Astrocyte of the spinal cord (primary cell): ENCODE results near the gene PKM.

Source experiments
- DNase-seq: peaks from one replicate; pipeline ENCODE4 v3.0.0; 2011; ENCODE audit warnings: low read depth, low spot score
- H3K4me3 ChIP-seq: 2 replicates; pipeline ENCODE4 v1.5.1; 2011; ENCODE audit warnings: low read depth, mild to moderate bottlenecking, low read length, moderate library complexity
- in situ Hi-C: cut with HindIII; loops from 2 replicates; pipeline ENCODE4 v1.10.0; 2017; ENCODE audit warnings: low sequenced_read_pairs
- TF ChIP-seq, protein P1 (sequence below): IDR thresholded peaks from 2 replicates; pipeline ENCODE4 v1.5.1; 2012; ENCODE audit warnings: low read depth, mild to moderate bottlenecking, low read length, inconsistent platforms

PKM gene

DNA sequence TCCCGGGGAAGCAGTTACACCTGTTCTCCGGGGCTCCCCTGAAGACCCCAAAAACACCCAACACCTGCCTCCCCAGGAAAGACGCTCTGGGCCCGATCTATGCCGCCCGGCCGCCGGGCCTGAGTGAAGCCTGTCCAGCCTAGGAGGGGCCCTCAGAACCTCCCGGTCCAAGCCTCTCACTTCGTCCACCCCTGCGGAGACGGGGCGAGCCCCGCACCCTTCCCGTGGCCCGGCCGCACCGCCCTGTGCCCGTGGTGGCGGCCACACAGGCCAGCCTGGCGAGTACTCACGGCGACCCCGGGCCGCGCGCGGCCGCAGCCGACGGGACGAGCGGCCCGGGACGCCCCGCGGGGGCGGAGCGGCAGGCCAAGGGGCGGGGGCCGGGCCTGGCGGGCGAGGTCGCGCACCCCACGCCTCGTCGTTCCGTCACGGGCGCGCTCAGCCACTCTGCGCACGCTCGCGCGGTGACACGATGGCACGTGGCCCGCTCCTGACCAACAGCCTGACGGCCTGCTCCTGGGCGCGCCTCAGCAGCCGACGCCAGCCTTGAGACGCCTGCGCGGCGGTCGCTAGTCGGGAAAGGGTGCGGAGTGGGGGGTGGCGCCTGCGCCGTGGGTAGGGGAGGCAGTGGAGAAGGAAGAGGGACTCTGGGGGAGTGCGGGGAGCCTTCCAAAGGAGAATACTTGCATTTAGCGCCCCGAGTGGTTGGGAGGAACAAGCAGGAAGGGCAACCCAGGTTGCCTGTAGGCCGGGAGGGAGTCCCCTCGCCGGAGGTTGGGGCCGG, 41.4 kb upstream of the PKM start, which contains the start of gene PARP6:
PARP6 (minus strand) TSS at position 342 of the 784 bp plus-strand sequence. CDS start 5,077 bp downstream, outside the sequence.
- DNase-seq: peak; percentile 99
- TF ChIP-seq, protein P1, sequence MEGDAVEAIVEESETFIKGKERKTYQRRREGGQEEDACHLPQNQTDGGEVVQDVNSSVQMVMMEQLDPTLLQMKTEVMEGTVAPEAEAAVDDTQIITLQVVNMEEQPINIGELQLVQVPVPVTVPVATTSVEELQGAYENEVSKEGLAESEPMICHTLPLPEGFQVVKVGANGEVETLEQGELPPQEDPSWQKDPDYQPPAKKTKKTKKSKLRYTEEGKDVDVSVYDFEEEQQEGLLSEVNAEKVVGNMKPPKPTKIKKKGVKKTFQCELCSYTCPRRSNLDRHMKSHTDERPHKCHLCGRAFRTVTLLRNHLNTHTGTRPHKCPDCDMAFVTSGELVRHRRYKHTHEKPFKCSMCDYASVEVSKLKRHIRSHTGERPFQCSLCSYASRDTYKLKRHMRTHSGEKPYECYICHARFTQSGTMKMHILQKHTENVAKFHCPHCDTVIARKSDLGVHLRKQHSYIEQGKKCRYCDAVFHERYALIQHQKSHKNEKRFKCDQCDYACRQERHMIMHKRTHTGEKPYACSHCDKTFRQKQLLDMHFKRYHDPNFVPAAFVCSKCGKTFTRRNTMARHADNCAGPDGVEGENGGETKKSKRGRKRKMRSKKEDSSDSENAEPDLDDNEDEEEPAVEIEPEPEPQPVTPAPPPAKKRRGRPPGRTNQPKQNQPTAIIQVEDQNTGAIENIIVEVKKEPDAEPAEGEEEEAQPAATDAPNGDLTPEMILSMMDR: peak; percentile 72
- in situ Hi-C loops: no loop called here
- H3K4me3 ChIP-seq: peak within 1 kb of the TSS; percentile 82

DNA sequence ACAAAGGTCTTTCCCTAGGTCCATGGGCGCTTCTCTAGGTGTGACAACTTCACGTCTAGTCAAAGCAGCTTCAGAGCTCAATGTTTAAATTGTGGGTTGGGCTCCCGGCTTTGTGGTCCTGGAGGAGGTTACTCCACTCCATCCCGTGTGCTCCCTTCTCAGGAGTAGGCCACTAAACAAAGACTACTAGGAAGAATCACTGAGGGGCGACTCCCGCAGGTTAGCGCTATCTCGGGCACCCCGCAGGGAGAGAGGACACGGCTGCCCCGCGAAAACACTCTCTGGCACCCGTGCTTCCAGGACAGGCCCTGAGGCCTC, 40.9 kb upstream of the PKM start:
- in situ Hi-C loops: no loop called here
- DNase-seq: peak; percentile 13

DNA sequence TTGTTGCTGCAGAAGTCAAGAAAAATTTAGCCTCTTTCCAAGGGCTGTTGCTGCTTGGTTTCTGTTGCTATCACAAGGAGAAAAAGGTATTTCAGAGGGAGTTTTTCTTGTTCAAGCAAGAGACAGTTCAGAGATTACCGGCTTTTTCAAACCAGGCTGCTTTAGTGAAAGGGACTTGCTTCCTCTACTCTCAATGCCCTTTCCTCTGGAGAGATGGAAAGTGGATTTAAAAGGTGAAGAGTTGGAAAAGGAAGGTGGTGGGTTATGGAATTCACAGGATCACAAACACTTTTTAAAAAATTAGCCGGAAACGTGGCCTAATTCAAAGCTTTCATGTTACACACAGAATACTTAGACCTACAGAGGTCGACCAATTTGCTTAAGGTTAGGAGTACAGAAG, 40.2 kb upstream of the PKM start:
- TF ChIP-seq, protein P1: no peak
- H3K4me3 ChIP-seq: no peak overlapping the region
- in situ Hi-C loops: no loop called here
- no peak for DNase-seq

More for the DNA sequence above, 40.9 kb upstream of the PKM start:
- TF ChIP-seq, protein P1: no peak
- peak overlapping the region; percentile 82 for H3K4me3 ChIP-seq

DNA sequence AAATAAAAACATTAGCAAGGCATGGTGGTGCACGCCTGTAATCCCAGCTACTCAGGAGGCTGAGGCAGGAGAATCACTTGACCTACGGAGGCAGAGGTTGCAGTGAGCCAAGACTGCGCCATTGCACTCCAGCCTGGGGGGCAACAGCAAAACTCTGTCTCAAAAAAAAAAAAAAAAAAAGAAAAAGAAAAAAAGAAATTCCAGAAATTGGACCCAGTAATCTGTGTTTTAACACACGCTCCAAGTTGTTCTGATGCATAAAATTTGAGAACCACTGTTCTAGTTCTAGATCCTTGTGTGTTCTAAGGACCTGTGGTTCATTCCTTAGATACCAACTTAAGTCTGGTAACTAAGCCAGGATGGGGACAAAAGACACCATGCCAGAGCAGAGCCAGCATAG, 38.7 kb upstream of the PKM start:
- TF ChIP-seq, protein P1: no peak
- no peak for DNase-seq
- in situ Hi-C loops: no loop called here
- no peak overlapping the region for H3K4me3 ChIP-seq

DNA sequence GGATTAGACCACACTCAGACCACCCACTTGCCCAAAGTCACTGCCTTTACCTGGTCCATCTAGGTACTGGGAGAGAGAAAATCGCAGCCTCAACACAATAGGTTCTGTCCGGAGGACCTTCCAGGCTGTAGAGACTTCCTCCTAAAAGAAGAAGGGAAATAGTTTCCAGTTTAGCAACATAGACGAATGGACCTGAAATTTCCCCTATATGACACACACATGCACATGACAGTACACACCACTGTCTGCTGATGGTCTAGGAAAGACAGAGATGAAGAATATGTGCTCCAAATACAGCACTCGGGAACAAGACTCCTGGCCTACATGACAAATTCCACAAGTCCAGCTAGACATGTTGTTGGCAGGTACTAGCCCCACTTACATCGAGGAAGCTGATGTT, 34.0 kb upstream of the PKM start:
- H3K4me3 ChIP-seq: no peak overlapping the region
- in situ Hi-C loops: no loop called here
- DNase-seq: no peak
- TF ChIP-seq, protein P1: no peak

DNA sequence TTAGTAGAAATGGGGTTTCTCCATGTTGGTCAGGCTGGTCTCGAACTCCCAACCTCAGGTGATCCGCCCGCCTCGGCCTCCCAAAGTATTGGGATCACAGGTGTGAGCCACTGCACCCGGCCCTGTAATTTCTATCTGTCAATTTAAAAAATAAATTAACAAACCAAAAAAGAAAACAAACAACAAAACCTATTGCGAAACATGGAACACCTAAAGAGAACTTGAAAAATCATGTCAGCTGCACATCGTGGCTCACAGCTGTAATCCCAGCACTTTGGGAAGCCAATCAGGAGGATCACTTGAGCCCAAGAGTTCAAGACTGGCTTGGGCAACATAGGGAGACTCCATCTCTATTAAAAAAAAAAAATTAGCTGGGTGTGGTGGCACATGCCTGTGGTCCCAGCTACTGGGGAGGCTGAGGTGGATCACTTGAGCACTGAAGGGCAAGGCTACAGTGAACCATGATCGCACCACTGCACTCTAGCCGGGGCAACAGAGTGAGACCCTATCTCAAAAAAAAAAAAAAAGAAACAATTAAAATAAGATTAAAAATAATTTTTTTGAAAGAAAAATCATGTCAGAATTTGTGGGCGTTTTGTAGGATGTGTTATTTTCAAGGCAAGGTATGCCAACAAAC, 21.8 kb upstream of the PKM start:
- DNase-seq: no peak
- in situ Hi-C loops: no loop called here
- TF ChIP-seq, protein P1: no peak
- no peak overlapping the region for H3K4me3 ChIP-seq
